SK-N-SH (cell line): Measurements from ENCODE around the gene GNL3L. TPM values are rescaled to one million over a fixed set of nuclear protein-coding genes. Genes with fewer than 3 reads are reported as not detected.
"Not testable (repeated sequence)": the region's sequence is repeated elsewhere in the genome, so short reads cannot be mapped to it uniquely, and the experiment has no call there.

Experiments used
- CTCF ChIA-PET: fragments of 300-600, 350-600 bp; formaldehyde crosslinking; extraction: SDS; loops from one replicate; lab custom pipeline; 2021; lab: Yijun Ruan, JAX
- POLR2A ChIA-PET: fragments of 350-600 bp; sonication (Branson Sonifier 250); formaldehyde crosslinking; extraction: SDS; loops from one replicate; lab custom pipeline; 2020; ENCODE audit warnings: antibody characterized with exemption, inconsistent platforms; lab: Yijun Ruan, JAX
- DNase-seq: peaks from one replicate; pipeline ENCODE4 v3.0.0; 2012
- H2AFZ ChIP-seq: fragments of 200-600 bp; sonication (generic); 2 replicates; pipeline ENCODE4 v1.8.1; 2016; ENCODE audit warnings: antibody characterized with exemption, mild to moderate bottlenecking, low read depth
- H3F3A ChIP-seq: fragments of 200-600 bp; sonication (generic); replicated peaks from 2 replicates; pipeline ENCODE3; 2016; ENCODE audit warnings: antibody characterized with exemption, mild to moderate bottlenecking; ENCODE audit not compliant: insufficient read depth
- H3K27ac ChIP-seq, 2 experiments: fragments of 200-500 bp in 1 of 2; fragments of 200-600 bp in 1 of 2; sonication (Bioruptor generic) in 1 of 2; sonication (generic), shearing (Covaris generic) in 1 of 2; 2 replicates each; pipeline versions ENCODE4 v1.5.1 to v1.6.1; 2014 to 2016; ENCODE audit warnings: low read depth in 2 of 2, inconsistent platforms in 1 of 2, low read length in 1 of 2, mild to moderate bottlenecking in 1 of 2, mixed read lengths in 1 of 2
- H3K27me3 ChIP-seq: fragments of 200-600 bp; sonication (generic), shearing (Covaris generic); 2 replicates; pipeline ENCODE4 v1.6.1; 2016; ENCODE audit warnings: mixed run types; ENCODE audit not compliant: insufficient read depth
- H3K36me3 ChIP-seq, 2 experiments: fragments of 200-500 bp in 1 of 2; fragments of 200-600 bp in 1 of 2; sonication (Bioruptor generic) in 1 of 2; sonication (generic) in 1 of 2; replicated peaks in 1 of 2; 2 replicates each; pipeline versions ENCODE3 to v1.5.1; 2014 to 2016; ENCODE audit warnings: low read length in 1 of 2, mild to moderate bottlenecking in 1 of 2; ENCODE audit not compliant: insufficient read depth in 2 of 2, control insufficient read depth in 1 of 2
- H3K4me1 ChIP-seq, 2 experiments: fragments of 200-500 bp in 1 of 2; fragments of 200-600 bp in 1 of 2; sonication (Bioruptor generic) in 1 of 2; sonication (generic), shearing (Covaris generic) in 1 of 2; 2 replicates each; pipeline versions ENCODE4 v1.5.1 to v1.6.1; 2014 to 2016; ENCODE audit warnings: low read depth in 1 of 2, low read length in 1 of 2, mixed run types in 1 of 2; ENCODE audit not compliant: insufficient read depth in 2 of 2, control insufficient read depth in 1 of 2
- H3K4me2 ChIP-seq: fragments of 200-600 bp; sonication (generic), shearing (Covaris generic); 2 replicates; pipeline ENCODE4 v1.6.1; 2017; ENCODE audit warnings: mixed run types
- H3K4me3 ChIP-seq, 2 experiments: fragments of 200-500 bp in 1 of 2; fragments of 200-600 bp in 1 of 2; sonication (Bioruptor generic) in 1 of 2; sonication (generic), shearing (Covaris generic) in 1 of 2; 2 replicates each; pipeline versions ENCODE4 v1.5.1 to v1.8.1; 2014 to 2016; ENCODE audit warnings: low read depth in 2 of 2, inconsistent platforms in 1 of 2, low read length in 1 of 2, mild to moderate bottlenecking in 1 of 2, mixed read lengths in 1 of 2, moderate library complexity in 1 of 2
- H3K79me2 ChIP-seq: fragments of 200-600 bp; sonication (generic); 2 replicates; pipeline ENCODE4 v1.8.1; 2017; ENCODE audit warnings: mild to moderate bottlenecking; ENCODE audit not compliant: insufficient read depth
- H3K9ac ChIP-seq: fragments of 200-600 bp; sonication (generic); 2 replicates; pipeline ENCODE4 v1.6.1; 2017; ENCODE audit warnings: mixed run types
- H3K9me2 ChIP-seq: fragments of 200-600 bp; sonication (generic); 2 replicates; pipeline ENCODE4 v1.6.1; 2017; ENCODE audit warnings: mixed run types
- H3K9me3 ChIP-seq: fragments of 200-600 bp; sonication (generic); 2 replicates; pipeline ENCODE4 v1.6.1; 2017; ENCODE audit warnings: mixed run types, mild to moderate bottlenecking, moderate library complexity
- H4K20me1 ChIP-seq: fragments of 200-600 bp; sonication (generic); 2 replicates; pipeline ENCODE4 v1.6.1; 2017; ENCODE audit warnings: mild to moderate bottlenecking, mixed run types; ENCODE audit not compliant: insufficient read depth
- CHD2 ChIP-seq: fragments of 150-350 bp; IDR thresholded peaks from 2 replicates; pipeline ENCODE4 v1.6.1; 2018; ENCODE audit warnings: low read length; ENCODE audit not compliant: partially characterized antibody
- ELF1 ChIP-seq: IDR thresholded peaks from 2 replicates; pipeline ENCODE4 v1.4.0; 2012
- EZH2phosphoT487 ChIP-seq: fragments of 200-600 bp; sonication (generic); IDR thresholded peaks from 2 replicates; pipeline ENCODE4 v1.6.1; 2017; ENCODE audit warnings: low read depth, mixed run types, mild to moderate bottlenecking, antibody characterized with exemption, moderate library complexity, borderline replicate concordance
- GATA2 ChIP-seq: sonication (generic); formaldehyde crosslinking; IDR thresholded peaks from 2 replicates; pipeline ENCODE4 v1.5.0; 2020; ENCODE audit warnings: mild to moderate bottlenecking, missing genetic modification reagents
- JUND ChIP-seq: IDR thresholded peaks from 2 replicates; pipeline ENCODE4 v1.4.0; 2012
- MEF2A ChIP-seq: IDR thresholded peaks from 2 replicates; pipeline ENCODE4 v1.4.0; 2012; ENCODE audit warnings: low read depth, borderline replicate concordance
- MXI1 ChIP-seq: IDR thresholded peaks from 2 replicates; pipeline ENCODE4 v1.6.1; 2012; ENCODE audit warnings: mild to moderate bottlenecking, low read depth, low read length, improper control_type of control experiment
- NRF1 ChIP-seq: IDR thresholded peaks from 2 replicates; pipeline ENCODE4 v1.6.1; 2012; ENCODE audit warnings: low read depth, mild to moderate bottlenecking, low read length
- RCOR1 ChIP-seq: fragments of 150-350 bp; IDR thresholded peaks from 2 replicates; pipeline ENCODE4 v1.6.1; 2017; ENCODE audit warnings: antibody characterized with exemption, low read length
- RFX5 ChIP-seq: IDR thresholded peaks from 2 replicates; pipeline ENCODE4 v1.6.1; 2012; ENCODE audit warnings: mild to moderate bottlenecking, improper control_type of control experiment, low read length
- SIN3A ChIP-seq: IDR thresholded peaks from 2 replicates; pipeline ENCODE4 v1.6.1; 2012; ENCODE audit warnings: low read depth, mild to moderate bottlenecking, low read length, moderate library complexity, borderline replicate concordance
- SMC3 ChIP-seq: IDR thresholded peaks from 2 replicates; pipeline ENCODE4 v1.6.1; 2012; ENCODE audit warnings: low read depth, low read length, improper control_type of control experiment
- TCF12 ChIP-seq: IDR thresholded peaks from 2 replicates; pipeline ENCODE4 v1.4.0; 2012
- TEAD4 ChIP-seq: IDR thresholded peaks from 2 replicates; pipeline ENCODE4 v1.4.0; 2012; ENCODE audit warnings: mild to moderate bottlenecking, borderline replicate concordance; ENCODE audit not compliant: insufficient read depth
- WGBS: methylation state at CpG from one replicate; pipeline ENCODE4 v1.1.6; 2017; ENCODE audit warnings: low lambda C conversion rate; 5-methylcytosine and 5-hydroxymethylcytosine counted together
- polyA plus RNA-seq, 3 experiments: library from polyadenylated mRNA; depleted of rRNA; stranded (reverse); fragments of >200 nt; gene quantifications; 2 replicates each; pipeline ENCODE4 v1.2.3, GENCODE V29; 2012
- TF ChIP-seq, protein P1 (sequence below): fragments of 200-600 bp; sonication (generic); IDR thresholded peaks from 2 replicates; pipeline ENCODE4 v1.6.1; 2017; ENCODE audit warnings: antibody characterized with exemption, mild to moderate bottlenecking, moderate library complexity
- TF ChIP-seq, protein P2 (sequence below): IDR thresholded peaks from 2 replicates; pipeline ENCODE4 v1.4.0; 2012; ENCODE audit warnings: low read depth, borderline replicate concordance
- TF ChIP-seq, protein P3 (sequence below): IDR thresholded peaks from 2 replicates; pipeline ENCODE4; 2012
- TF ChIP-seq, protein P4 (sequence below): fragments of 150-350 bp; IDR thresholded peaks from 2 replicates; pipeline ENCODE4 v1.6.1; 2016; ENCODE audit warnings: mild to moderate bottlenecking, low read depth, low read length

The GNL3L gene
- polyA plus RNA-seq, 1 of the 3 experiments (the other 2 are of a cell fraction), result 16.3 TPM

DNA sequence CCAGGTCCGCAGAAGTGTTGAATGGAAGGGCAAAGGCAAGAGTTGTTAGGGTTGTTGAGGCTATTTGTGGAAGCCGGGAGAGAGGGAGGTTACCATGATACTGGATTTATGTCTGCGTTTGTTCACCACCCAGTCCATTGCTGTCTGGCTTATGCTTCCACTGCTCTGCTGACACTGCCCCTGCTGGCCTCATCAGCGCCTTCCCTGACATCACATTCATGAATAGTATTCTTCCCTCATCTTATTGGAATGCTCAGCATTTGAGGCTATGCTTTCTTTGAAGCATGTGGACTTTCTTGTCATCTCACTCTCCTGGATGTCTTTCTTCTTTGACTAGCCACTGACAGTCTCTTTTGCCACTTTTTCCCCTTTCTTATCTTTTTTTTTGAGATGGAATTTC lies 10.3 kb downstream of the GNL3L start:
- H3K4me2 ChIP-seq, result no peak overlapping the region
- 57% methylated on average over 4 of the region's 4 CpGs for WGBS
- no peaks in the 10 kb centered on the region for H3F3A ChIP-seq
- no peak overlapping the region for H3K4me3 ChIP-seq
- DNase-seq, result no peak
- H4K20me1 ChIP-seq, result no peaks in the 10 kb centered on the region
- no peak for TF ChIP-seq NRF1
- TF ChIP-seq CHD2, result no peak
- TF ChIP-seq SMC3, result no peak
- TF ChIP-seq, protein P1, sequence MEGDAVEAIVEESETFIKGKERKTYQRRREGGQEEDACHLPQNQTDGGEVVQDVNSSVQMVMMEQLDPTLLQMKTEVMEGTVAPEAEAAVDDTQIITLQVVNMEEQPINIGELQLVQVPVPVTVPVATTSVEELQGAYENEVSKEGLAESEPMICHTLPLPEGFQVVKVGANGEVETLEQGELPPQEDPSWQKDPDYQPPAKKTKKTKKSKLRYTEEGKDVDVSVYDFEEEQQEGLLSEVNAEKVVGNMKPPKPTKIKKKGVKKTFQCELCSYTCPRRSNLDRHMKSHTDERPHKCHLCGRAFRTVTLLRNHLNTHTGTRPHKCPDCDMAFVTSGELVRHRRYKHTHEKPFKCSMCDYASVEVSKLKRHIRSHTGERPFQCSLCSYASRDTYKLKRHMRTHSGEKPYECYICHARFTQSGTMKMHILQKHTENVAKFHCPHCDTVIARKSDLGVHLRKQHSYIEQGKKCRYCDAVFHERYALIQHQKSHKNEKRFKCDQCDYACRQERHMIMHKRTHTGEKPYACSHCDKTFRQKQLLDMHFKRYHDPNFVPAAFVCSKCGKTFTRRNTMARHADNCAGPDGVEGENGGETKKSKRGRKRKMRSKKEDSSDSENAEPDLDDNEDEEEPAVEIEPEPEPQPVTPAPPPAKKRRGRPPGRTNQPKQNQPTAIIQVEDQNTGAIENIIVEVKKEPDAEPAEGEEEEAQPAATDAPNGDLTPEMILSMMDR, result peak; percentile 36; the same call in 1 of the 2 replicates
- TF ChIP-seq, protein P2, sequence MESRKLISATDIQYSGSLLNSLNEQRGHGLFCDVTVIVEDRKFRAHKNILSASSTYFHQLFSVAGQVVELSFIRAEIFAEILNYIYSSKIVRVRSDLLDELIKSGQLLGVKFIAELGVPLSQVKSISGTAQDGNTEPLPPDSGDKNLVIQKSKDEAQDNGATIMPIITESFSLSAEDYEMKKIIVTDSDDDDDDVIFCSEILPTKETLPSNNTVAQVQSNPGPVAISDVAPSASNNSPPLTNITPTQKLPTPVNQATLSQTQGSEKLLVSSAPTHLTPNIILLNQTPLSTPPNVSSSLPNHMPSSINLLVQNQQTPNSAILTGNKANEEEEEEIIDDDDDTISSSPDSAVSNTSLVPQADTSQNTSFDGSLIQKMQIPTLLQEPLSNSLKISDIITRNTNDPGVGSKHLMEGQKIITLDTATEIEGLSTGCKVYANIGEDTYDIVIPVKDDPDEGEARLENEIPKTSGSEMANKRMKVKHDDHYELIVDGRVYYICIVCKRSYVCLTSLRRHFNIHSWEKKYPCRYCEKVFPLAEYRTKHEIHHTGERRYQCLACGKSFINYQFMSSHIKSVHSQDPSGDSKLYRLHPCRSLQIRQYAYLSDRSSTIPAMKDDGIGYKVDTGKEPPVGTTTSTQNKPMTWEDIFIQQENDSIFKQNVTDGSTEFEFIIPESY, result no peak
- no peak for TF ChIP-seq ELF1
- no peak for TF ChIP-seq RFX5
- no peak for TF ChIP-seq SIN3A
- no peak for TF ChIP-seq TCF12
- TF ChIP-seq, protein P3, sequence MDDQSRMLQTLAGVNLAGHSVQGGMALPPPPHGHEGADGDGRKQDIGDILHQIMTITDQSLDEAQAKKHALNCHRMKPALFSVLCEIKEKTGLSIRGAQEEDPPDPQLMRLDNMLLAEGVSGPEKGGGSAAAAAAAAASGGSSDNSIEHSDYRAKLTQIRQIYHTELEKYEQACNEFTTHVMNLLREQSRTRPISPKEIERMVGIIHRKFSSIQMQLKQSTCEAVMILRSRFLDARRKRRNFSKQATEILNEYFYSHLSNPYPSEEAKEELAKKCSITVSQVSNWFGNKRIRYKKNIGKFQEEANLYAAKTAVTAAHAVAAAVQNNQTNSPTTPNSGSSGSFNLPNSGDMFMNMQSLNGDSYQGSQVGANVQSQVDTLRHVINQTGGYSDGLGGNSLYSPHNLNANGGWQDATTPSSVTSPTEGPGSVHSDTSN, result no peak
- TF ChIP-seq TEAD4, result no peak
- TF ChIP-seq JUND, result no peak
- TF ChIP-seq EZH2phosphoT487, result no peak
- TF ChIP-seq MEF2A, result peak; percentile 68; the same call in 1 of the 2 replicates
- TF ChIP-seq MXI1, result no peak
- no peak for TF ChIP-seq GATA2
- no peak for TF ChIP-seq RCOR1
- TF ChIP-seq, protein P4, sequence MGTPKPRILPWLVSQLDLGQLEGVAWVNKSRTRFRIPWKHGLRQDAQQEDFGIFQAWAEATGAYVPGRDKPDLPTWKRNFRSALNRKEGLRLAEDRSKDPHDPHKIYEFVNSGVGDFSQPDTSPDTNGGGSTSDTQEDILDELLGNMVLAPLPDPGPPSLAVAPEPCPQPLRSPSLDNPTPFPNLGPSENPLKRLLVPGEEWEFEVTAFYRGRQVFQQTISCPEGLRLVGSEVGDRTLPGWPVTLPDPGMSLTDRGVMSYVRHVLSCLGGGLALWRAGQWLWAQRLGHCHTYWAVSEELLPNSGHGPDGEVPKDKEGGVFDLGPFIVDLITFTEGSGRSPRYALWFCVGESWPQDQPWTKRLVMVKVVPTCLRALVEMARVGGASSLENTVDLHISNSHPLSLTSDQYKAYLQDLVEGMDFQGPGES, result no peak
- TF ChIP-seq, all 33 proteins: peak for 2
- peaks cover 10% of the 10 kb centered on the region for H3K79me2 ChIP-seq
- H3K9me2 ChIP-seq, result no peaks in the 10 kb centered on the region
- ChIA-PET CTCF (no interaction called here), POLR2A (no interaction called here)
- H3K9me3 ChIP-seq, result no peaks in the 10 kb centered on the region
- no peaks in the 10 kb centered on the region for H3K4me1 ChIP-seq
- H3K27ac ChIP-seq, result peak overlapping the region in 1 of 2 experiments; percentile 33; a peak in 1 of 4 replicates
- H3K27me3 ChIP-seq, result no peaks in the 10 kb centered on the region; the same call in 1 of the 2 replicates
- H3K36me3 ChIP-seq, result peaks cover 8 to 27% of the 10 kb centered on the region in 2 experiments
- H3K9ac ChIP-seq, result no peak overlapping the region
- no peak overlapping the region for H2AFZ ChIP-seq

DNA sequence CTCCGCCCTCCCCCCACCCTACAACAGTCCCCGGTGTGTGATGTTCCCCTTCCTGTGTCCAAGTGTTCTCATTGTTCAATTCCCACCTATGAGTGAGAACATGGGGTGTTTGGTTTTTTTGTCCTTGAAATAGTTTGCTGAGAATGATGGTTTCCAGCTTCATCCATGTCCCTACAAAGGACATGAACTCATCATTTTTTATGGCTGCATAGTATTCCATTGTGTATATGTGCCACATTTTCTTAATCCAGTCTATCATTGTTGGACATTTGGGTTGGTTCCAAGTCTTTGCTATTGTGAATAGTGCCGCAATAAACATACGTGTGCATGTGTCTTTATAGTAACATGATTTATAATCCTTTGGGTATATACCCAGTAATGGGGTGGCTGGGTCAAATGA lies 12.2 kb downstream of the GNL3L start:
- DNase-seq, H3K27ac ChIP-seq, H2AFZ ChIP-seq, H3K9ac ChIP-seq, H3F3A ChIP-seq, POLR2A ChIA-PET, H4K20me1 ChIP-seq, H3K4me2 ChIP-seq, H3K4me1 ChIP-seq, H3K9me3 ChIP-seq, CTCF ChIA-PET, H3K9me2 ChIP-seq, H3K27me3 ChIP-seq, H3K79me2 ChIP-seq, H3K4me3 ChIP-seq: not testable (repeated sequence)
- WGBS, result 62% methylated on average over 3 of the region's 4 CpGs
- peaks cover 12 to 32% of the 10 kb centered on the region in 2 experiments for H3K36me3 ChIP-seq
